GM21360 (cell line): Measurements from ENCODE around the gene DPYSL4.
"Not testable (repeated sequence)": the region's sequence is repeated elsewhere in the genome, so short reads cannot be mapped to it uniquely, and the experiment has no call there.

ENCODE experiments used
- ATAC-seq: cut with Tn5 transposase; IDR thresholded peaks from one replicate; pipeline ENCODE4 v1.9.1; 2021; ENCODE audit warnings: mild to moderate bottlenecking, moderate library complexity; ENCODE audit not compliant: unreplicated experiment

DPYSL4 gene

DNA sequence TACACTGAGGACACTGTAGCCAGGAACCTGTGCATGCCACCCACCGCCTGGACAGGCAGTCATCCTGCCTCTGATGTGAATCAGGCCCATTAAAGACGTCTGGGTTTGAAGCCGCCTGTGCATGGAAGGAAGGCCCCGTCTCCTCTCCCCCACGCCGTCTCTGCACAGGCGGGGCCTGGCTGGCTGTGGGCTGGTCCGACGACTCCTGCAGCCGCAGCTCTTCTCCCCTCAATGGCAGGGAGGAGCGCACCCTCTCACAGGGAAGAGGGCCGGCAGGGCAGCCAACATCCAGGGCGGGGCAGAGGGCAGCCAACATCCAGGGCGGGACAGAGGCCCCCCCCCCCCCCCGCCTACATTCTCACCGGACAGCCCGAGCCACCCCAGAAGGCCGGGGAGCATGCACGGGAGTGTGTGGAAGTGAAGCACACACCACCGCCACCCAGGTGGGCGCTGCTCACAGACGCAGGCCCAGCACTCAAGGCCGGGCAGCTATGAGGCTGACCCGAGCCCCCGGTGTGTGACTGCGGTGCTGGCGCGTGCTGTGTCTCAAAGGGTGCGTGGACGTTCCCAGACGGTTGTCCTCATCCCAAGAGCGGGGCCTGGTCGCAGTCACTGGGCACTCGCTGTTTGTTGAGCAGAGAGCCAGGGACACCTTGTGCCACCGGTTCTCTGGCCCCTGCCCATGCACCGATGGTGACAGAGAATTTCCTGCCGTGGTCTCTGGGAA, 19.1 kb downstream of the DPYSL4 start:
- no peak for ATAC-seq

DNA sequence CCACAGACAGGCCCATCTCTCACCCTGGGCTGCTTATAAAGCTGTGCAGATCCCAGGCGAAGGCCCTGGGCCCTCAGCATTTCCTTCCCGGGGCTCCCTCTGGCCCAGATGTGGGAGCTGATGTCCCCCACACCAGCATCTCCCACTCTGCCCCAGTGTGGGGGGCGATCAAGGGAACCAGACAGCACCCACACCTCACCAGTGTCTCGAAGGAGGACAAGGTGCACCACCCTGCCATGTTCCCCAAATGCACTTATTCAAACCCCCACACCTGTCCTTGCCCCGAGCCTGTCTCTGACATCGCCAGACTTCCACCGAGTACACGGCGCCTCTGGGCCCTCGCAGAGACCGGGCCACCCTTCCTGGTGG, 19.6 kb downstream of the DPYSL4 start:
- ATAC-seq = no peak

DNA sequence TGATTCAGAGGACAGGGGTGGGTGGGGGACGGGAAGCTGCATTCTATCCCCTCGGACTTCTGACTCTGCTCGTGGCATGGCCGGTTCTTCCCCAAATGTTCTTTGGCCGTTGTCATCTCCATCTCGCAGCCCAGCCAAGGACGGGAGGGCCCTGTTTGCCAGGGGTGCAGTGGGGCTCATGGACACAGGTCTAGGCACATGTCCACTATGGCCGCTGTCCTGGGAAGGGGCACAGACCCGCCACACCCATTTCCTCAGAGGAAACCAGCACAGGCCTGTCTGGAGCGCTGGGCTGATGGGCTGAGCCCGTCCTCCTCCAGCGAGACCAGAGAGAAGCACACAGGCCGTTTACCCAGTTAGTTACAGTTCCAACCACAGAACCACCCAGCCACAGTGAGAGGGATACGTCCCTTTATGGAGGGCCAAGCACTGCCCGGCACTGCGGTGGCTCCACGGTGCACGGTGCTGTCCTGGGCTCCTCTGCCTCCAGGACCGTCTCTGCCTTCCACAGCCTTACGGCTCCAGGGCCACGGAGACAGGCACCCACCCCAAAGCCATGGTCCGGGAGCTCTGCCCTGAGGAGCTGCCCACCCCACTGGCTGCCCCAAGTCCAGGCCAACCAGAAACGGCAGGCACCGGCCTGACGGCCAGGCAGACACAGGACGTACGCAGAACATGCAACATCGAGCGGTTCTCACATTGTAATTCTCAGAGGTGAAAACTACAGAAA, 20.2 kb downstream of the DPYSL4 start:
- no peak for ATAC-seq

DNA sequence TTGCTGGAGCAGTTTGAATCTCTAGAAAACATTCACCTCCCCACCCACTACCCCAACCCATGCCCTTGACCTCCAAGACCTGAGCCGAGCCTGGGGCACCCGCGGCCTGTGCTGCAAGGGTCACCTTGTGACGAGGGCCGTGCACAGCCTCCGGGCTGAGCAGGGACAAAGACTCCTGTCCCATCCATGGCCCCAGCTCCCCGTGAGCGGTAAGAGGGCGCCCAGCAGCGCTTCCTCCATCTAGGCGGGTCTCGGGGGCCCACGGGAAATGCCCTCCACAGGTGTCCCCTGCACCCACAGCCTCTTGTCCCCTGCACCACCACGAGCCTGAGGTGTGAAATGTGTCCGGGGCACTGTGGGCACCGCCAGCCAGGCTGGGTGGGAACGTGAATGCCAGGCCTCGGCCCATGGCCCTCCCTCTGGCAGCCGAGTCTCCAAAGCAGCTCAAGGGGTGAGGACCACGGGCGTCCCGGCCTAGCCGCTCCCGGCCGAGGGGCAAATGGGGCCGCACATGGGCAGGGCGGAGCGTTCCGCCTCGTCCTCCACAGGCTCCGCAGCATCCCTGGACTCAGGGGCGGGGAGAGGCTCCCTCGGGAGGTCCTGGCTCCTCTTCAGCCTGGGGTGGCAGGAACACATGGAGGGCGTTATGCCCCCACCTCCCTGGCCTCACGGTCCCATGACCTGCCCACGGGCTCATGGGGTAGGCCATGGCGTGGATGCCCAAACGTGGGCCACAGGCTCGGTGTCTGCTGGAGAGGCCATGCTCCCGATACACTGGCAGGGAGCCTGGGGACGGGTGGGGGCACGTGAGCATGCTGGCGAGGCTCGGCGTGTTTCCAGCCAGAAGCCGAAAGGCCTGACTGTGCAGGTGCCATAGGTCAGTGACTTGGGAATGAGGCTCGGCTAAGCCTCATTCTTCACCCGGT, 21.1 kb downstream of the DPYSL4 start:
- ATAC-seq = no peak

DNA sequence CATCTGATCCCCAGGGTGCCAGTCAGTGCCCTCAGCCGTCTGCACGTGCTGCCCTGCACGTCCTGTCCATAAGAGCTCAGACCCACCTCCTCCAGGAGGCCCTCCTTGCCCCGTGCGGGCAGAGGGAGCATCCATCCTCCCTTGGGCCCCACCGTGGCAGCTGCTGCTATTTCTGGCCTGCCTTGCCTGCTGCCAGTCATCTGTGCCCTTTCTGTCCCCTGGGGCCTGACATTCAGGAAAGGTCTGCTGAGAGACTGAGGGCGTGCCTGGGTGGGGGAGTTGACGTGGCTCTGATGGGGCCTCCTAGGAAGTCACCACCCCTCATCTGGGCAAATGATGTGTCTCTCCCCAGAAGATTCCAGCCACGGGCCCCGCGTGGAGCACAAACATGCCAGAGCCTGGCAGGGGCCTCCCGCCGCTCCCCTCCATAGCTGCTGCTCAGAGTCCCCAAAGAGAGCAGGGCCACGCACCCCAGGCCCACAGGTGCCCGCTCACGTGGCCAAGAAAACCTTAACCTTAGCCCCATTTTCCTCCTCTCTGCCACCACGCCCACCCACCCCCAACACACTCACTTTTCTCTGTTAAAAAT, 21.8 kb downstream of the DPYSL4 start:
- ATAC-seq = no peak

DNA sequence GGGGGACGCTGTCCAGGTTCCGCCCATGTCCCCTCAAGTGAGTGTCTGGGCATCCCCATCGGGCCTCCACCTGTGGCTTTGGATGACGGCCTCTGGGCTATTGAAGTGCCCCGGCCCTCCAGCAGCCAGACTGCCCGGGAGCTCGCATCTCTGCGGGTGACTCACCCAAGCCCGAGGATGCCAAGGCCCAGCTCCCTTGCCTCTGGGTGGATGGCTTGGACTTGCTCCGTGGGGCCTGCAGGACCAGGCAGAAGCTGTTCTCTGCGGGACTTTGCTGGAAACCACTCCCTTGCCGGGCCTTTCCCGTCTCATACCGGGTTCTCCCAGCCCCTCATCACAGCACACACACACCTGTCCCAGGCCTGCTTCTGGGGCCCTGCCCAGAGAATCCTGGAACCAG, 22.4 kb downstream of the DPYSL4 start:
- ATAC-seq = no peak

DNA sequence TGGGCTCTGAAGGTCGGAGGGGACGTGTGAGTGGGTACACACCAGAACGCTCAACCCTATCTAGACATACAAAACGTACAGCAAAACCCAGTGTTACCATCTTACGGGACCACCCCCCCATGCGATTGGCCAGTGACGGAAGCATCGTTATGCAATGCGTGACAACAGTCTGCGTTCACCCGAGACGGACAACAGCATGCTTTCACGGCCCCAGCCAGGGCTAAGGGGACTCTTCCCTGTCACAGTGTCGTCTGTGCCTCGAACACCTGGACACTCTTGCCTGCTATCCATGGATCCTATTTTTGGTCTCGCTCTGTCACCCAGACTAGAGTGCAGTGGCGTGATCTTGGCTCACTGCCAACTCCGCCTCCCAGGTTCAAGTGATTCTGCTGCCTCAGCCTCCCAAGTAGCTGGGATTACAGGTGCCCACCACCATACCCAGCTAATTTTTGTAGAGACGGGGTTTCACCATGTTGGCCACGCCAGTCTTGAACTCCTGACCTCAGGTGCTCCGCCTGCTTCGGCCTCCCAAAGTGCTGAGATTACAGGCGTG, 23.3 kb downstream of the DPYSL4 start:
- no peak for ATAC-seq

DNA sequence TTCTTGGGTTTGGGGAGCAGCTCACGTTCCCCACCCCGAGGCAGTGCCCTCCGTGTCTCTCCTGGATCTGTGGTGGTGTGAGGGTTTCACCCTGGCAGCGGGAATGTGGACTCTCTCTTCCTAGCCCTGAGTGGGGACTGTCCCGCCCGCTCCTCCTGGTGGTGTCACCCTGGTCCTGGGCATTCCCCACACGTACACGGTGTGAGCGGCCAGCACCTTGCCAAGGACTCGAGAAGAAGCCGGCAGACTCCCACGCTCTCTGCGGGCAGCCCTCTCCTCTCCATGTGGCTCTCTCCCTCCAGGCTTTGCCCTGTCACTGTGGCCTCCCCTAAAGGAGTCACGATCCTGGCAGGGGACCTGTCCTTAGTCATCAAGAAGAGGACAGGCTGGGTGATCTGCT, 24.0 kb downstream of the DPYSL4 start:
- no peak for ATAC-seq

DNA sequence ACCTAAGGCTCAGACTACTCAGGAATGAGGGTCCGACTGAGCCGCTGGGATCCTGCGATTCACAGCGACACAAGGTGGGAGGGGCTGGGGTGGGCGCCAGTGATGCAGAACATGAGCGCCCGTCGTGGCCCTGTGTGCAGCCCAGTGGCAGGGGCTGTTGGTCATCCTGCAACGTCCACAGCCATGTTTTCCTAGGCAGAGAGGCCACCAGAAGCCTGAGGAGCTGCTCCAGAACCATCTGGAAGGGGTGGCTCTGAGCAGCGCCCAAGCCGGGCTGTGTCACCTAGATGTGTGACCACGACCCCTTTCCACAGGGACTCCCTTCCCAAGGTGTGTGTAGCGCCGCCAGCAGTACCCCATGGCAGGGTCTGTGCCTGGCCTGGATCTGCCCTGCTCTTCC, 24.5 kb downstream of the DPYSL4 start:
- ATAC-seq = no peak

DNA sequence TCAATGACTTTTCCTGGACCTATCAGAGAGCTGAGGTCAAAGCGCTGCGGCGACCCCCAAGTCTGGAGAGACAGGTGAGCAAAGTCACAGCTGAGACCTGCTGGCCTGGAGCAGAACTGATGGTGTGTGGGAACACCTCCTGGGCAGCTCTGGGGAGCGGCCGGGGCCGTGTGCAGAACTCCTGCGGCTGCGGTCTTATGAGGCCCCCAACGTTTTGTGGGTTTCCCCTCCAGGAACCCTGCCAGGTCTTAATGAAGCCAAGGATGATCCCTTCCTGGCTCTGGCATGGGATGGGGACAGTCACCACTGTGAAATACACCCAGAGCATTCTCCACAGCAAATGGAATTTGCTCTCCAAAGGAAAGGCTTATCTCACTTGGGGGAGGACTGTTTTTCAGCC, 26.1 kb downstream of the DPYSL4 start:
- no peak for ATAC-seq

DNA sequence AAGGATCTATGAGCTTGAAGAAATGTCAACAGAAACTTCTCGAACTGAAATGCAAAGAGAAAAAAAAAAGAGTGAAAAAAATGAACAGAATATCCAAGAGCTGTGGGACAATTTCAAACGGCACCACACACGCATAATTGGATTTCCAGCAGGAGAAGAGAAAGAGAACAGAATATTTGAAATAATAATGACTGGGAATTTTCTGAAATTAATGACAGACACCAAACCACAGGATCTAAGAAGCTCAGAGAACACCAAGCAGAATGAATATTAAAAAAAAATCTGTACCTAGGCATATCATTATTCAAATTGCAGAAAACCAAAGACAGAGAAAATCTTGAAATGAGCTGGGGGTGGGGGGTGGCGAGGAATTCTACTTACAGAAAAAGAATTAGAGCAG, 27.2 kb downstream of the DPYSL4 start:
- ATAC-seq = no peak

DNA sequence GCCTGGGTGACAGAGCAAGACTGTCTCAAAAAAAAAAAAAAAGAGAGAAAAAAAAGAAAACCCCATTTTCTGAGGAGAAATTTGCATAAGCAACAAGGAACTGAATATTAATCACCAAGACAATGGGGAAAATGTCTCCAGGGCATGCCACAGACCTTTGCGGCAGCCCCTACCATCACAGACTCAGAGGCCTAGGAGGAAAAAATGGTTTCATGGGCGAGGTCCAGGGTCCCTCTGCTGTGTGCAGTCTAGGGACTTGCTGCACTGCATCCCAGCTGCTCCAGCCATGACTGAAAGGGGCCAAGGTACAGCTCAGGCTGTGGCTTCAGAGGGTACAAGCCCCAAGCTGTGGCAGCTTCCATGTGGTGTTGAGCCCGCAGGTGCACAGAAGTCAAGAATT, 29.7 kb downstream of the DPYSL4 start:
- not testable (repeated sequence) for ATAC-seq

DNA sequence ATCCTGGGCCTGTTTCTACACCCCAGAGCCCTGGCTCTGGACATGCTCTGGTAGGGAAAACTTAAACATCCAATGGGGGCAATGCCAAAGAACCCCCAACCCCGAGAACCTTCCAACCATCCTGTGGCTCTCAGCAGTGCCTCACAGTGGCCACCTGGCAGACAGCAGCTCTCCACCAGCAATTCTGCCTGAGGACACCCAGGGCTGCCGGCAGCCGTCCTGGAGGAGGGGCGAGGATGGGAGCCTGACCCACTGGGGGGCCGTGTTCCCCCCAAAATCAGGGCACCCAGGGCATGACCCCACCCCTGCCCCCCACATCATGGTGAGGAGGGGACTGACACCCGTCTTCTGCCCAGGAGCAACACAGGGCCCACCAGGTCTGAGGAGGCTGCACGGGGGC, 32.7 kb downstream of the DPYSL4 start:
- no peak for ATAC-seq

DNA sequence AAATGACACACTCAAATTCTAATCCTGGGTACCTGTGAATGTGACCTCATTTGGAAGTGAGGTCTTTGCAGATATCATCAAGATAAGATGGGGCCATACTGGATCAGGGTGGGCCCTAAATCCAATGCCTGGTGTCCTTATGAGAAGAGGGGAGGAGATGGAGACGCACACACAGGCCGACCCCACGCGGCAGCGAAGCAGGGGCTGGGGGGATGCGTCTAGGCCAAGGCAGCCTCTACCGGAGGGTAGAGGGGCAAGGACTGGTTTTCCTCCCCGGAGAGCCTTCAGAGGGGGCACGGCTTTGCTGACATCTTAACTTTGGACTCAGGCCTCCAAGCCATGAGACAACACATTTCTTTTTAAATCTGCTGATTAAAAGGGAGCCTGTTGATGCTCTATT, 33.3 kb downstream of the DPYSL4 start:
- no peak for ATAC-seq

DNA sequence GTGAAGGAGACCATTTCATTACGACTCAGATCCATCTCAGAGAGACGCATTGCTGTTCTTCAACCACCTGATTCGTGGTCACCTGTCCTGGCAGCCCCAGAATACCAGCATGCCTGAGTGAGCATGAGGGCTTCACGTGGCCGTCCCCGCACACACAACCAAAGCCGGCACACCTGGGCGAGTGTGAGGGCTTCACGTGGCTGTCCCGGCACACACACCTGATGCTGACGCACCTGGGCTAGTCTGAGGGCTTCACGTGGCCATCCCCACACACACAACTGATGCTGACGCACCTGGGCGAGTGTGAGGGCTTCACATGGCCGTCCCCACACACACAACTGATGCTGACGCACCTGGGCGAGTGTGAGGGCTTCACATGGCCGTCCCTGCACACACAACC, 34.2 kb downstream of the DPYSL4 start:
- ATAC-seq = not testable (repeated sequence)

DNA sequence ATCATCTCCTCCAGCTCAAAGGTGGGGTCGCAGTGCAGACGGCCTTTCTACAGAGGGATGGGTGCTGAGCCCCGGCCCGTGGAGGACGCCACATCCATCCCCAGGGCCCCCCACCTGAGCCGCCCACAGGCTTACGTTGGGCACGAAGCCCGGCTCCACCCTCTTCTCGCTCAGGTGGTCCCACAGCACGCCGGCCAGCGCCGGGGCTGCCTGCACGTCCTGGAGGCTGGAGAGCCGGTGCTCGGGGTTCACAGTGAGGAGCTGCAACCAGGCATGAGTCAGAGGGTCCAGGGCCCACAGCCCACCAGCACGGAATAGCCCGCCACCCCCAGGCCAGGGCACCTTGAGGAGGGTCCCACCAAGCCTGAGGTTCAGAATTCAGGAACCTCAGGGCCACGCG, 36.0 kb downstream of the DPYSL4 start:
- no peak for ATAC-seq

DNA sequence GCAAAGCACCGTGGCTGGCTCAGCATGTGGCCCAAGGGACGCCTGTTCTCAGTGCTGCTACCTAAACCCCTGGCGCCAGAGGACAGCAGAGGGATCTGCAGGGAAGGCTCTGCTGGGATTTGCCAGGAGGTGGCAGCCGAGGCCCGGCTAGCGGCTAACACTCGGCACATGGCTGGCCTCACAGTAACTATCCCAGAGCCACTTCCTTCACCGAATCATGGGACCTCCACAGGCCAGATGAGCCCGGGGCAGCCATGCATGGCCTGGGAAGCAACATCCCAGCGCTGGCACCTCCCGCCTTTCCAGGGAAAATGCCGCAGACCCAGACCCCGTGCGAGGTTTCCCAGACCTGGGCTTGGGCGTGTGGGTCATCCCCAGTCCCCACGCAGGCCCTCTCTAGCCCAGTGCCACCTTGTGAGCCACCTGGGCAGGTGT, 36.4 kb downstream of the DPYSL4 start:
- ATAC-seq = peak; percentile 61

DNA sequence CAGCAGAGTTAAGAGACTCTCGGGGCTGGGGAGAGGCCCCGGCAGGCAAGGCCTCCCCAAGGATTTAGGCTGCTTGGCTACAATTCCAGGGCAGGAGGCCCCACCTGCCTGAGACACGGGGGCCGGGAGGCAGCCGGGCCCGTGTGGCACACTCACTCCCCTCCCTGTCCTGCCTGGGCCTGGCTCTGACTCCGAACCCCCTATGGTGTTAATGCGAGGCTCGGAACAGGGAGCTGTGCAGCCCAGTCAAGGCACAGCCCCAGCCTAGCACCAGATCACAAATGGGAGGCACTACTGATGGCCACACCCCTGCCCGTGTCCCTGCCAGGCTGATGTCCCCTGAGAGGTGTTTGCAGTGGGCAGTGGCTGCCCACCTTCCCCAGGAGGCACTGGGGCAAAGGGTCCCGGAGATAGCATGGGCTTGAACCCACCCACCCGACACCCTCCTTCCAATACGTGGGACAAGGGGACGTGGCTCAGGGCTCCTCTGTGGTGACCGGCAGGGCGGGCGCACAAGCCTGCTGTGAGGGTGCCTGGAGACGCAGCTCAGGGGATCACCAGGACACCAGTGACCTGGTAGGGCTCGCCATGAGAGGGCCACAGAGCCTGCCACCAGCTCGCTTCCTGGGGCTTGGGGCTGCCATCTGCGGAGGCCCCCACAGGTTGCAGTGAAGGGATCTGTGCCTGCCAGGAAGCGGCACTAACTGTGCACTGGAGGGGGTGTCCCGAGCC, 37.0 kb downstream of the DPYSL4 start:
- ATAC-seq = no peak

DNA sequence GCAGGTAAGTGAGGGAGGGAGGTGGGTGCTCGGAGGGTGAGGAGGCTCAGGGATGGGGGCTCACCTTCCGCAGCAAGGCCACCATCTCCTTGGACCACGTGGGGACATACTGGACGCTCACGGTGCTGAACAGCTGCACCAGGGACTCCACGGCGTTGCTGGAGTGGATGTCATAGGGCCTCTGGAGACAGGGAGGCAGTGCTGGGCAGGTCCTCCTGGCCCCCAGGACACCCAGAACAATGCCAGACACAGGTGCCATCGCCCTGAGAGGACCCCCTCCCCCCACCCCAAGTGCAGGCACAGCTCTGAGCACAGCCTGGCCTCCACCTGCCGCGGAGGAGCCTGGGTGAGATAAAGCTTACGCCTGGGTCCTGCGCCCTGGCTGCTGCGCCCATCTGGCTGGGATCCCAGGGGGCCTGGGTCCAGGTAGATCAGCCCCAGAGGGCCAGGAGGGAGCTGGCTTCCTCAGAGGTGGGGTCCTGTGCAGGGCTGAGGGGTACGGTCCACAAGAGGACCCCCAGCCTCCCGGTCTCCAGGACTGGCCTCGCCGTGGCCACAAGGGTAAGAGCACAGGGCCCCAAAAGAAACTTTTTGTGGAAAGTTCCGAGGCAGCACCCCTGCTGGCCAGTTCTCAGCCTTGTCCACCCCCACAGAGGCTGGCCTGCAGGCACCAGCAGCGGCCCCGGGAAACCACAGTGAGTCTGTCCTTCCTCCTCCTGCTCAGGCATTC, 37.8 kb downstream of the DPYSL4 start:
- no peak for ATAC-seq
